Measurements from ENCODE around the gene ZBTB8OS. TPM values are rescaled to one million over a fixed set of nuclear protein-coding genes. Genes with fewer than 3 reads are reported as not detected.
"Not testable (repeated sequence)": the region's sequence is repeated elsewhere in the genome, so short reads cannot be mapped to it uniquely, and the experiment has no call there.

ZBTB8OS gene
- total and polyA plus RNA-seq, 4 donors: 36.3 to 78.3 (median 40.7) TPM

DNA sequence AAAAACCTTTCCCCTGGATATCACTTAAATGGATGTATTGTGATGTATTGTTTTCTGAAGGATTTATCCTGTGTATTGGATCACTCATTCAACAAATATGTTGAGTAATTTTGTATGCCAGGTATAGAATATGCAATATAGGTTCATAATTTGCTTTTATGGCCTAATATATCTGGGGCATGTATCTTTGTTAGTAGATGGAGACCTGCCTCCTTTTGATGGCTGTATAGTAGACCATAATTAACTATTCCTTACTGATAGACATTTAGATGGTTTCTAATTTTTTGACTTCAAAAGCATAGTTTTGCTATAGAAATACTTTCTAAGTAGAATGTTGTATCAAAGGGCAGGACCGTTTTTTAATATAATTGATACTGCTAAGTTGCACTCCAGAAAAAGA, 9.2 kb upstream of the ZBTB8OS start:
- no peak overlapping the region for H3K27ac ChIP-seq (ENCODE audit: low read depth in 1 of 2, low read length in 2 of 2)
- peaks cover 0 to 4% of the 10 kb centered on the region in 2 donors for H3K4me1 ChIP-seq (ENCODE audit: control insufficient read depth in 1 of 2, insufficient read depth in 2 of 2, low read length in 2 of 2)
- peaks cover 0 to 2% of the 10 kb centered on the region in 2 donors for H3K36me3 ChIP-seq (ENCODE audit: control insufficient read depth in 1 of 2, insufficient read depth in 2 of 2, low read length in 1 of 2)
- no peak for ATAC-seq (ENCODE audit: low FRiP score)
- no peak for DNase-seq
- H3K9me3 ChIP-seq (ENCODE audit: control insufficient read depth, low read length): no peaks in the 10 kb centered on the region
- intact Hi-C loops (cut with DNase I): no loop called here
- 91 to 93% methylated on average over 1 of the region's 1 CpG for WGBS, 2 donors
- no peaks in the 10 kb centered on the region for H3K27me3 ChIP-seq (ENCODE audit: control insufficient read depth in 1 of 2, insufficient read depth in 2 of 2, low read length in 1 of 2)
- no peak overlapping the region for H3K4me3 ChIP-seq (ENCODE audit: low read length in 2 of 2)

DNA sequence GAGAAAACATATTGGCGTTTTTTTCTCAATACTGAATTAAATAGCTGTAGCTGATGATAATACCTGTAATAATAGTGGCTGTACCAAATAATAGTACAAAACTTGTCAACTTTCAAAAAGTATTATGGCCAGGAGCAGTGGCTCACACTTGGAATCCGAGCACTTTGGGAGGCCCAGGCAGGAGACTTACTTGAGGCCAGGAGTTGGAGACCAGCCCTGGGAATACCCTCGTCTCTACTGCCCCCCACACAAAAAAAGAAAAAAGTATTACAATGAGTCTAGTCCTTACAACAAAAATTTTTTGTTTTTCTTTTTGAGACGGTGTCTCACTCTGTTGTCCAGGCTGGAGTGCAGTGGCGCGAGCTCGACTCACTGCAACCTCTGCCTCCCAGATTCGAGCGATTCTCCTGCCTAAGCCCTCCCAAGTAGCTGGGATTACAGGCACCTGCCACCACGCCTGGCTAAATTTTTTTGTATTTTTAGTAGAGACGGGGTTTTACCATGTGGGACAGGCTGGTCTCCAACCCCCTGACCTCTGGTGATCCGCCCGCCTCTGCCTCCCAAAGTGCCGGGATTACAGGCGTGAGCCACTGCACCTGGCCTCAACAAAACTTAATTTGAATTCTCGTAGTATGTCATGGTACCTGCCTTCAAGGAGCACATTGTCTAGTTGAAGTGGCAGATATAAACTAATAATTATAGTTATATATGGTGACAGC, 2.1 kb upstream of the ZBTB8OS start:
- H3K27ac ChIP-seq (ENCODE audit: low read depth in 1 of 2, low read length in 2 of 2): no peak overlapping the region
- H3K27me3 ChIP-seq (ENCODE audit: control insufficient read depth in 1 of 2, insufficient read depth in 2 of 2, low read length in 1 of 2): no peaks in the 10 kb centered on the region
- no peaks in the 10 kb centered on the region for H3K9me3 ChIP-seq (ENCODE audit: control insufficient read depth, low read length)
- WGBS, 2 donors: 86 to 88% methylated on average over 16 of the region's 16 CpGs
- no peak for DNase-seq
- intact Hi-C loops (cut with DNase I): no loop called here
- peaks cover 0 to 4% of the 10 kb centered on the region in 2 donors for H3K4me1 ChIP-seq (ENCODE audit: control insufficient read depth in 1 of 2, insufficient read depth in 2 of 2, low read length in 2 of 2)
- H3K4me3 ChIP-seq (ENCODE audit: low read length in 2 of 2): peak overlapping the region in 1 of 2 donors; percentile 69
- peaks cover 0 to 2% of the 10 kb centered on the region in 2 donors for H3K36me3 ChIP-seq (ENCODE audit: control insufficient read depth in 1 of 2, insufficient read depth in 2 of 2, low read length in 1 of 2)
- no peak for ATAC-seq (ENCODE audit: low FRiP score)

DNA sequence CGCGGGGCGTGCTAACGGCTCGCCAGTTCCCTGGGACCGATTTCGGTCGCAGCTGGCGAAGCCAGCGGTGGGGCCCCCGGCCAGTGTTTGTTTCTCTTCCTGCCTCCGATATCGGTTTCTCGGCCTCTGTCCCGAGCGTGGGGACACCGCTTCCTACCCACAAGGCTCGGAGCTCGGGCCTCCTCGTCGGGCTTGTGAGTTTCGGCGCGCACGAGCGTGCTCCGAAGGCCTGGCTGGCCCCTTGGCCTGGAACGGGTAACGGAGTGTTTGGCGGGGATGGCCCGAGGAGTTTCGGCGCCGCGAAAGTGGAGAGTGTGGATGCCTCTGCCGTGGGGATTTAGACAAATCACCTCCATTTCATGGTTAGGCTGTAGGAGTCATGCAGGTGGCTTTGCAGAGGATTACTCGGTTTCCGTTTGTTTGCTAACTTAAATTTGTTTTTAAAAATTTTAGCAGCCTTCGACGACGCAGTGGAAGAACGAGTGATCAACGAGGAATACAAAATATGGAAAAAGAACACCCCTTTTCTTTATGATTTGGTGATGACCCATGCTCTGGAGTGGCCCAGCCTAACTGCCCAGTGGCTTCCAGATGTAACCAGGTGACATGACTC, 1.2 kb upstream of the ZBTB8OS start:
- no peaks in the 10 kb centered on the region for H3K36me3 ChIP-seq (ENCODE audit: control insufficient read depth in 1 of 2, insufficient read depth in 2 of 2, low read length in 1 of 2)
- peaks cover 0 to 4% of the 10 kb centered on the region in 2 donors for H3K4me1 ChIP-seq (ENCODE audit: control insufficient read depth in 1 of 2, insufficient read depth in 2 of 2, low read length in 2 of 2)
- intact Hi-C loops (cut with DNase I): loop anchor here in 1 of 2 donors (2.0 kb wide), 1 partner anchor 51 kb away; the partner anchor contains the start of gene SYNC
- DNase-seq: no peak
- 0 to 1% methylated on average over 40 to 43 of the region's 43 CpGs for WGBS, 2 donors
- H3K27ac ChIP-seq (ENCODE audit: low read depth in 1 of 2, low read length in 2 of 2): peak overlapping the region; percentile 50 to 53
- no peaks in the 10 kb centered on the region for H3K27me3 ChIP-seq (ENCODE audit: control insufficient read depth in 1 of 2, insufficient read depth in 2 of 2, low read length in 1 of 2)
- H3K4me3 ChIP-seq (ENCODE audit: low read length in 2 of 2): peak overlapping the region; percentile 5 to 69
- H3K9me3 ChIP-seq (ENCODE audit: control insufficient read depth, low read length): no peaks in the 10 kb centered on the region
- ATAC-seq (ENCODE audit: low FRiP score): peak; percentile 44

DNA sequence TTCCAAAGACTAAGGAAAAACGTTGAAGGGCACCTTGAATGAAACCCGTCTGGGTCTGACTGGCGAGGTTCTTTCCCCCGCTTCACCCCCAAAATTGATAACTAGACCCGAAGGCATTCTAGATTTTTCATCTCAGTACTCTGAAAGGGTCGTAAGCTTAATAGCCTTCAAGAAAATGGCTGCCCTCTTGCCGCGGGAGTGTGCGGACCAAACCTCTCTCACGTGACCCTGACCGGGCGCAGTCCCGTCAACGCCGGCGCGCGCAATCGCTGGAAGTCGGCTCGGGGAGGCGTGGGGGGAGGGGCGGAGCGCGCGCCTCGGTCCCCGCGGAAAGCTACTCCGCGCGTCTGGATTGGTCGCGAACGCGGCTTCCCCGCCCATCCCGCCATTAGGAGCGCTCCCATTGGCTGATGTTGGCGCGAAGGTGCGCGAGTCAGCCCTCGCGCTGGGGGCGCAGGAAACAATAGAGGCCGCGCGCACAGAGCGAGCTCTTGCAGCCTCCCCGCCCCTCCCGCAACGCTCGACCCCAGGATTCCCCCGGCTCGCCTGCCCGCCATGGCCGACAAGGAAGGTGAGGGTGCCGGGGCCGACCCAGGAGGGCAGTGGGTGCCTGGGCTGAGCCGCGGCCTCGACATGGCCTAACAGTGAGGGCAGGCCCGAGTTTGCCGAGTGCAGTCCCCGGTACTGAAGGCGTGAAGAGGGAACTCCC, 556 bp upstream of the ZBTB8OS start, which contains the start of gene RBBP4:
RBBP4 (plus strand) TSS at position 457 of the 709 bp plus-strand sequence; CDS start at position 556, 99 bp downstream.
- Histone ChIP-seq H3K36me3 (ENCODE audit: control insufficient read depth in 1 of 2, insufficient read depth in 2 of 2, low read length in 1 of 2) (no peaks in the 10 kb centered on the region), H3K27me3 (ENCODE audit: control insufficient read depth in 1 of 2, insufficient read depth in 2 of 2, low read length in 1 of 2) (no peaks in the 10 kb centered on the region), H3K4me3 (ENCODE audit: low read length in 2 of 2) (peak within 1 kb of the TSS; percentile 49 to 82), H3K4me1 (ENCODE audit: control insufficient read depth in 1 of 2, insufficient read depth in 2 of 2, low read length in 2 of 2) (peaks cover 0 to 4% of the 10 kb centered on the region in 2 donors), H3K9me3 (ENCODE audit: control insufficient read depth, low read length) (no peaks in the 10 kb centered on the region), H3K27ac (ENCODE audit: low read depth in 1 of 2, low read length in 2 of 2) (peak within 1 kb of the TSS; percentile 78 to 96)
- ATAC-seq (ENCODE audit: low FRiP score) (peak; percentile 99), DNase-seq (peak; percentile 99)
- intact Hi-C loops (cut with DNase I): loop anchor here in 1 of 2 donors (2.0 kb wide), 1 partner anchor 52 kb away; the partner anchor contains the start of gene SYNC
- WGBS, 2 donors: 0 to 1% methylated on average over 66 to 67 of the region's 67 CpGs

DNA sequence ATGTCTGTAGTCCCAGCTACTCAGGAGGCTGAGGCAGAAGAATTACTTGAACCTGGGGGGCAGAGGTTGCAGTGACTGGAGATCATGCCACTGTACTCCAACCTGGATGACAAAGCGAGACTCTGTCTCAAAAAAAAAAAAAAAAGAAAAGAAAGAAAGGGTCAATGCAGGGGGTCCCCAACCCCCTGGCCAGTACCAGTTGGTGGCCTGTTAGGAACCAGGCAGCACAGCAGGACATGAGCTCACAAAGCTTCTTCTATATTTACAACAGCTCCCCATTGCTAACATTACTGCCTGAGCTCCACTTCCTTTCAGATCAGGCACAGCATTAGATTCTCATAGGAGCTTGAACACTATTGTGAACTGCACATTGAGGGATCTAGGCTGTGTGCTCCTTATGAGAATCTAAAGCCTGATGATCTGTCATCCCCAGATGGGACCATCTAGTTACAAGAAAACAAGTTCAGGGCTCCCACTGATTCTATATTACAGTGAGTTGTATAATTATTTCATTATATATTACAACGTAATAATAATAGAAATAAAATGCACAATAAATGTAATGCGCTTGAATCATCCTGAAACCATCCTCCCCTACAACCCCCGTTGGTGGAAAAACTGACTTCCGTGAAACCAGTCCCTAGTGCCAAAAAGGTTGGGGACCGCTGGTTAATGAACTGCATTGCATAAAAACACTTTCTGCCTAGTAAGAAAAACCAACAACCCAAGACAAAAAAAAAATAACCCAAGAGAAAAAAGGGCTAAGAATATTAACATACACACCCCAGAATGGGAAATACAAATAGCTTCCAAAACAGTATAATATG, 2.8 kb downstream of the ZBTB8OS start:
- no peak overlapping the region for H3K4me3 ChIP-seq (ENCODE audit: low read length in 2 of 2)
- H3K27ac ChIP-seq (ENCODE audit: low read depth in 1 of 2, low read length in 2 of 2): no peak overlapping the region
- no peak for DNase-seq
- ATAC-seq (ENCODE audit: low FRiP score): no peak
- intact Hi-C loops (cut with DNase I): no loop called here
- WGBS, 2 donors: 66 to 74% methylated on average over 6 of the region's 6 CpGs
- no peaks in the 10 kb centered on the region for H3K9me3 ChIP-seq (ENCODE audit: control insufficient read depth, low read length)
- no peaks in the 10 kb centered on the region for H3K36me3 ChIP-seq (ENCODE audit: control insufficient read depth in 1 of 2, insufficient read depth in 2 of 2, low read length in 1 of 2)
- H3K27me3 ChIP-seq (ENCODE audit: control insufficient read depth in 1 of 2, insufficient read depth in 2 of 2, low read length in 1 of 2): no peaks in the 10 kb centered on the region
- H3K4me1 ChIP-seq (ENCODE audit: control insufficient read depth in 1 of 2, insufficient read depth in 2 of 2, low read length in 2 of 2): no peaks in the 10 kb centered on the region

DNA sequence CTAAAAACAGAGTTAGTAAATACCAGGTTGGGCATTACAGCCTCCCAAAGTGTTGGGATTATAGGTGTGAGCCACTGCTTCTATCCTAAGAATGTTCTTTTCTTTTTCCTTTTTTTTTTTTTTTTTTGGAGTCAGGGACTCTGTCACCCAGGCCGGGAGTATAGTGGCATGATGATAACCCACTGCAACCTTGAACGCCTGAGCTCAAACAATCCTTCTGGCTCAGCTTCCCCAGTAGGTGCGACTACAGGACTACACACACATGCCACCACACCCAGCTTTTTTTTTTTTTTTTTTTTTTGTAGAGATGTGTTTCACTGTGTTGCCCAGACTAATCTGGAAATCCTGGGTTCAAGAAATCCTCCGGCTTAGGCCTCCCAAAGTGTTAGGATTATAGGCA, 5.9 kb downstream of the ZBTB8OS start:
- no peak for ATAC-seq (ENCODE audit: low FRiP score)
- no peaks in the 10 kb centered on the region for H3K9me3 ChIP-seq (ENCODE audit: control insufficient read depth, low read length)
- WGBS, 2 donors: 89 to 90% methylated on average over 4 of the region's 4 CpGs
- intact Hi-C loops (cut with DNase I): no loop called here
- H3K27ac ChIP-seq (ENCODE audit: low read depth in 1 of 2, low read length in 2 of 2): no peak overlapping the region
- DNase-seq: no peak
- H3K4me1 ChIP-seq (ENCODE audit: control insufficient read depth in 1 of 2, insufficient read depth in 2 of 2, low read length in 2 of 2): no peaks in the 10 kb centered on the region
- H3K4me3 ChIP-seq (ENCODE audit: low read length in 2 of 2): no peak overlapping the region
- H3K36me3 ChIP-seq (ENCODE audit: control insufficient read depth in 1 of 2, insufficient read depth in 2 of 2, low read length in 1 of 2): no peaks in the 10 kb centered on the region
- no peaks in the 10 kb centered on the region for H3K27me3 ChIP-seq (ENCODE audit: control insufficient read depth in 1 of 2, insufficient read depth in 2 of 2, low read length in 1 of 2)

DNA sequence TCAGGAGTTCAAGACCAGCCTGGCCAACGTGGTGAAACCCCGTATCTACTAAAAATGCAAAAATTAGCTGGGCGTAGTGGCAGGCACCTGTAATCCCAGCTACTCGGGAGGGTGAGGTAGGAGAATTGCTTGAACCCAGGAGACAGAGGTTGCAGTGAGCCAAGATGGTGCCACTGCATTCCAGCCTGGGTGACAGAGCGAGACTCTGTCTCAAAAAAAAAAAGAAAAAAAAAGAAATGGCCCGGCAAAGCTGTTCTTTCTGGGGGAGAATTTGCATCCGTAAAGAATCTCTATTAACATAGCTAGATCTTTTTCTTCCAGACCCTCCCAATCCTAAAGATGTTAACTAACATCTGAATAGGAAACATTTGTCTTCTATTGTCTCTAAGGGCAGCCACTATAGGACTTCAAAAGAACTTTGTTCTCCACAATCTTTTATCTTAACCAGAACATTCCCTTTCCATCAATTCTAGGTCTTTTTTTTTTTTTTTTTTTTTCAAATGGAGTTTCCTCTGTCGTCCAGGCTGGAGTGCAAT, 8.0 kb downstream of the ZBTB8OS start:
- H3K27me3 ChIP-seq (ENCODE audit: control insufficient read depth in 1 of 2, insufficient read depth in 2 of 2, low read length in 1 of 2); intact Hi-C loops (cut with DNase I); DNase-seq; H3K9me3 ChIP-seq (ENCODE audit: control insufficient read depth, low read length); H3K4me1 ChIP-seq (ENCODE audit: control insufficient read depth in 1 of 2, insufficient read depth in 2 of 2, low read length in 2 of 2); ATAC-seq (ENCODE audit: low FRiP score); H3K36me3 ChIP-seq (ENCODE audit: control insufficient read depth in 1 of 2, insufficient read depth in 2 of 2, low read length in 1 of 2); H3K4me3 ChIP-seq (ENCODE audit: low read length in 2 of 2); H3K27ac ChIP-seq (ENCODE audit: low read depth in 1 of 2, low read length in 2 of 2): not testable (repeated sequence)
- 70 to 75% methylated on average over 8 of the region's 8 CpGs for WGBS, 2 donors

Data from aorta (tissue), 5 donors.